PC-3 (cell line): ENCODE data around the gene SLC22A4. TPM values are rescaled to one million over a fixed set of nuclear protein-coding genes. Genes with fewer than 3 reads are reported as not detected.

ENCODE experiments used
- ATAC-seq: fragments of 200-7000 bp; cut with Tn5 transposase; 2 replicates; pipeline ENCODE4 v1.9.1; 2020; ENCODE audit warnings: mild to moderate bottlenecking, moderate library complexity
- BruUV-seq: library from RNA; stranded (reverse); fragments of 400-500 nt; replicated peaks from 2 replicates; lab custom pipeline; 2021; lab: Mats Ljungman, UMichigan
- CTCF ChIA-PET: fragments of 300-600 bp; sonication (Branson Sonifier 250); formaldehyde crosslinking; loops from one replicate; lab custom pipeline; 2022; ENCODE audit warnings: antibody characterized with exemption; lab: Charles Lee
- POLR2A ChIA-PET: fragments of 300-600 bp; sonication (Branson Sonifier 250); formaldehyde crosslinking; loops from one replicate; lab custom pipeline; 2022; ENCODE audit warnings: antibody characterized with exemption; ENCODE audit not compliant: unreplicated experiment; lab: Charles Lee
- DNase-seq: peaks from one replicate; pipeline ENCODE4 v3.0.0-alpha.2; 2015
- H2AFZ ChIP-seq: fragments of 300-600 bp; sonication (generic); 2 replicates; pipeline ENCODE4 v1.6.0; 2016; ENCODE audit warnings: antibody characterized with exemption, low read length
- H3F3A ChIP-seq: fragments of 300-600 bp; sonication (generic); one replicate; pipeline ENCODE4 v1.6.0; 2017; ENCODE audit warnings: antibody characterized with exemption, low read length, control low read depth, mild to moderate bottlenecking; ENCODE audit not compliant: unreplicated experiment
- H3K27ac ChIP-seq: fragments of 300-600 bp; sonication (generic); 2 replicates; pipeline ENCODE4 v1.5.1; 2016; ENCODE audit warnings: mild to moderate bottlenecking, low read length
- H3K27me3 ChIP-seq: fragments of 300-600 bp; sonication (generic); 2 replicates; pipeline ENCODE4 v1.6.1; 2016; ENCODE audit warnings: low read length, mixed read lengths
- H3K36me3 ChIP-seq: fragments of 300-600 bp; sonication (generic); 2 replicates; pipeline ENCODE4 v1.6.1; 2016; ENCODE audit warnings: low read depth, mixed run types, low read length, mixed read lengths
- H3K4me1 ChIP-seq: fragments of 300-600 bp; sonication (generic); 2 replicates; pipeline ENCODE4 v1.5.1; 2016; ENCODE audit warnings: low read length; ENCODE audit not compliant: insufficient read depth
- H3K4me2 ChIP-seq: fragments of 300-600 bp; sonication (generic); 2 replicates; pipeline ENCODE4 v1.6.0; 2016; ENCODE audit warnings: low read length
- H3K4me3 ChIP-seq: fragments of 300-600 bp; sonication (generic); 2 replicates; pipeline ENCODE4 v1.5.1; 2016; ENCODE audit warnings: mild to moderate bottlenecking, low read length, mixed read lengths
- H3K79me2 ChIP-seq: fragments of 300-600 bp; sonication (generic); 2 replicates; pipeline ENCODE4 v1.6.1; 2017; ENCODE audit warnings: low read length, mixed read lengths
- H3K9ac ChIP-seq: fragments of 300-600 bp; sonication (generic); 2 replicates; pipeline ENCODE4 v1.6.0; 2016; ENCODE audit warnings: mild to moderate bottlenecking, low read length
- H3K9me2 ChIP-seq: fragments of 300-600 bp; sonication (generic); replicated peaks from 2 replicates; pipeline ENCODE4 v1.6.1; 2016; ENCODE audit warnings: mixed run types, low read length, mixed read lengths
- H3K9me3 ChIP-seq: fragments of 300-600 bp; sonication (generic); 2 replicates; pipeline ENCODE4 v1.6.1; 2016; ENCODE audit warnings: low read length, mixed read lengths
- H4K20me1 ChIP-seq: fragments of 300-600 bp; sonication (generic); 2 replicates; pipeline ENCODE4 v1.6.1; 2016; ENCODE audit warnings: low read length, mixed read lengths
- EZH2 ChIP-seq: fragments of 300-600 bp; sonication (generic); IDR thresholded peaks from one replicate; pipeline ENCODE4 v1.6.1; 2017; ENCODE audit warnings: antibody characterized with exemption, mild to moderate bottlenecking, low read length; ENCODE audit not compliant: unreplicated experiment
- EZH2phosphoT487 ChIP-seq: fragments of 300-600 bp; sonication (generic); IDR thresholded peaks from 2 replicates; pipeline ENCODE4 v1.6.1; 2018; ENCODE audit warnings: mild to moderate bottlenecking, antibody characterized with exemption, low read length, borderline replicate concordance
- intact Hi-C: fragments of 100-400 bp; cut with micrococcal nuclease; formaldehyde crosslinking; loops from 2 replicates; pipeline ENCODE4 v1.9.0; 2023
- total RNA-seq: library from RNA; depleted of rRNA; stranded (reverse); fragments of >200 nt; gene quantifications from 2 replicates; pipeline ENCODE4 v1.2.3, GENCODE V29; 2014
- TF ChIP-seq, protein P1 (sequence below): fragments of 300-600 bp; sonication (generic); conservative IDR thresholded peaks from 2 replicates; pipeline ENCODE4 v1.5.1; 2017; ENCODE audit warnings: antibody characterized with exemption, low read depth, mild to moderate bottlenecking, low read length

The SLC22A4 gene
- total RNA-seq, 1 experiment from 2014 or later = 3.4 TPM

DNA sequence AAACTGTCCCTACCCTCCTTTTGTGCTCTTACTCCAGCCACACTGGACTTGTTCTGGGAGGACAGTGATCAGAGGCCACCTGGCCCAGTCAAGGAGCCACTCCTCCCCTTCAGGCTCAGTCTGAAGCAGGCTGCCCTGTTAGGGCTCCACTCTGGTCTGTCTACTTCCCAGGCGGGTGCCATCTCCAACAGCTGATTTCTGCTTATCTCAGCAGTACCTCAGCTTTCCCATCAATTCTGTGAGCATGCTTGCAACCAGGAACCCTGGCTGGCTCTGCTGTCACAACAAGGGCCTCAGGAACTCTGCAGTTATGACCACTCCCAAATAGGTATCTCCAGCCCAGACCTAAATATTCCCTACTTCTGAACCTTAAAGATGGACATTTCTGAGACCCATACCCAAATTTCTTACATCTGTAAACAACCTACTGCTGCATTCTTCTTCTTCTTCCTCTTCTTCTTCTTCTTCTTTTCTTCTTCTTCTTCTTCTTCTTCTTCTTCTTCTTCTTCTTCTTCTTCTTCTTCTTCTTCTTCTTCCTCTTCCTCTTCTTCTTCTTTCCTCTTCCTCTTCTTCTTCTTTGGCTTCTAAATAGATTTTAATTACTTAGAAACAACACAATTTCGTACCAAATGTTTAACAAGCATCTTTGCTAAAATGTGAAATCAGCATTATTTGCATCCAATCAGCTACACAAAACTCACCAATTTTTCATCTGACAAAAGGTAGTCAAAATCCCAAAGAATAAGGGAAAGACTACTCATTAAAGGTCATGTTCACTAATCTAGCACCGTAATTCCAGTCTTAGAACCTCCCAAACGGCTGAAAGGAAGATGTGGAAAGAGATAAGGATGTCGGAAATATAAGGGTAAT, 13.6 kb upstream of the SLC22A4 start:
- H3K36me3 ChIP-seq = no peaks in the 10 kb centered on the region
- H3F3A ChIP-seq = no peaks in the 10 kb centered on the region
- no peak overlapping the region for H3K4me2 ChIP-seq
- no peak overlapping the region for H2AFZ ChIP-seq
- TF ChIP-seq EZH2 (no peak), EZH2phosphoT487 (no peak)
- TF ChIP-seq, protein P1, sequence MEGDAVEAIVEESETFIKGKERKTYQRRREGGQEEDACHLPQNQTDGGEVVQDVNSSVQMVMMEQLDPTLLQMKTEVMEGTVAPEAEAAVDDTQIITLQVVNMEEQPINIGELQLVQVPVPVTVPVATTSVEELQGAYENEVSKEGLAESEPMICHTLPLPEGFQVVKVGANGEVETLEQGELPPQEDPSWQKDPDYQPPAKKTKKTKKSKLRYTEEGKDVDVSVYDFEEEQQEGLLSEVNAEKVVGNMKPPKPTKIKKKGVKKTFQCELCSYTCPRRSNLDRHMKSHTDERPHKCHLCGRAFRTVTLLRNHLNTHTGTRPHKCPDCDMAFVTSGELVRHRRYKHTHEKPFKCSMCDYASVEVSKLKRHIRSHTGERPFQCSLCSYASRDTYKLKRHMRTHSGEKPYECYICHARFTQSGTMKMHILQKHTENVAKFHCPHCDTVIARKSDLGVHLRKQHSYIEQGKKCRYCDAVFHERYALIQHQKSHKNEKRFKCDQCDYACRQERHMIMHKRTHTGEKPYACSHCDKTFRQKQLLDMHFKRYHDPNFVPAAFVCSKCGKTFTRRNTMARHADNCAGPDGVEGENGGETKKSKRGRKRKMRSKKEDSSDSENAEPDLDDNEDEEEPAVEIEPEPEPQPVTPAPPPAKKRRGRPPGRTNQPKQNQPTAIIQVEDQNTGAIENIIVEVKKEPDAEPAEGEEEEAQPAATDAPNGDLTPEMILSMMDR = no peak
- no peaks in the 10 kb centered on the region for H3K79me2 ChIP-seq
- H4K20me1 ChIP-seq = no peaks in the 10 kb centered on the region
- no peak overlapping the region for H3K4me3 ChIP-seq
- no TSS peak for BruUV-seq
- ATAC-seq = no peak
- intact Hi-C loops = no loop called here
- H3K27ac ChIP-seq = no peak overlapping the region
- H3K9me2 ChIP-seq = no peaks in the 10 kb centered on the region
- no peak for DNase-seq
- ChIA-PET CTCF (interaction anchor here (0.6 kb wide), 1 partner anchor 24 kb away, joined by 3 read pairs; no protein-coding TSS in a partner anchor), POLR2A (no interaction called here)
- H3K9me3 ChIP-seq = no peaks in the 10 kb centered on the region
- H3K4me1 ChIP-seq = no peaks in the 10 kb centered on the region
- H3K27me3 ChIP-seq = no peaks in the 10 kb centered on the region
- H3K9ac ChIP-seq = no peak overlapping the region

DNA sequence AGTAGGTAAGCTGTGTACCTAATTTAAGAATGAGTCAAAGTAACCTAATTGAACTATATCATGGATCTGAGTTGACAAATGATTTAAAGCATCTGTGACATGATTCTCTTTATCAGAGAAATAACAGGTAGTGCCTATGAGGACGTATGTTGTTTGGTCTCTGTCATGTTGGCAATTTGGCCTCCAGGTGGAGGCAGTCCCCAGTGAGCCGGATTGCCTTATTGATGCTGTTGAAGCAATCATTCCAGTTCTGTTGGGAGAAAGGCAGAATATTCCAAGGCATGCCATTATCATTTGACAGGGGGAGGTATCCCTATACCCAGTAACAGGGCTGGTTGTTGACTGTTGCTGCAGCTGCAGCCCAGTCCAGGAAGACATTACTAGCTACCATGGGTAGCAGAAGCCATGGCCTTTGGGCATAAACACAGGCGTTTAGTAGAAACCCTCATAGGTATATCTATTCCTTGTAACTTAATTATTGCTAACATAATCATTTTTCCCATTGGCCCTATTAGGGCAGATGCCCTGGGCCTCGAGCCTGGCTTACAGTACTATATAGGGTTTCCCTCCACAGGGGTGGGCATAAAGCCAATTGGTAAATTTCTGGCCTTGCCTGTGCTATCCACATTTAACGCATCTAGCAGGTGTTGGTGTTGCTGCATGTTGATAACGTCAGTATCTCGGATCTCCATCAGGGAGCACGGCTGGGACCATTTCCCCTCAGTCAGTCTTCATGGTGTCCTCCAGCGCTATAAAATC, 12.2 kb upstream of the SLC22A4 start:
- POLR2A ChIA-PET = no interaction called here
- no peak overlapping the region for H2AFZ ChIP-seq

More for the DNA sequence above, 12.2 kb upstream of the SLC22A4 start:
- CTCF ChIA-PET = no interaction called here
- Histone ChIP-seq H3K9me3 (no peaks in the 10 kb centered on the region), H4K20me1 (no peaks in the 10 kb centered on the region), H3K4me1 (no peaks in the 10 kb centered on the region), H3K27ac (no peak overlapping the region), H3K36me3 (no peaks in the 10 kb centered on the region), H3F3A (no peaks in the 10 kb centered on the region), H3K27me3 (no peaks in the 10 kb centered on the region), H3K4me3 (no peak overlapping the region), H3K9me2 (no peaks in the 10 kb centered on the region), H3K9ac (no peak overlapping the region), H3K79me2 (no peaks in the 10 kb centered on the region), H3K4me2 (no peak overlapping the region)
- ATAC-seq = no peak
- no peak for DNase-seq
- intact Hi-C loops = no loop called here
- TF ChIP-seq EZH2phosphoT487 (no peak), EZH2 (no peak)
- TF ChIP-seq, protein P1 = peak; percentile 39; the same call in 1 of the 2 replicates
- BruUV-seq = no TSS peak
